Epithelial cell of esophagus (primary cell): ENCODE results near the gene GATAD2B.
A peak's percentile ranks its signal among the peaks of the same experiment; 100 is the strongest.

ENCODE experiments used
- DNase-seq: peaks from one replicate; pipeline ENCODE4 v3.0.0; 2010; ENCODE audit warnings: low read depth
- H3K4me3 ChIP-seq: 2 replicates; pipeline ENCODE4 v1.5.1; 2011; ENCODE audit warnings: mild to moderate bottlenecking, low read length, control low read depth
- TF ChIP-seq, protein P1 (sequence below): IDR thresholded peaks from 2 replicates; pipeline ENCODE4 v1.5.1; 2011; ENCODE audit warnings: low read depth, mild to moderate bottlenecking, low read length, control low read depth, inconsistent platforms; ENCODE audit not compliant: insufficient read depth; ENCODE audit errors: missing control alignments

The GATAD2B gene

DNA sequence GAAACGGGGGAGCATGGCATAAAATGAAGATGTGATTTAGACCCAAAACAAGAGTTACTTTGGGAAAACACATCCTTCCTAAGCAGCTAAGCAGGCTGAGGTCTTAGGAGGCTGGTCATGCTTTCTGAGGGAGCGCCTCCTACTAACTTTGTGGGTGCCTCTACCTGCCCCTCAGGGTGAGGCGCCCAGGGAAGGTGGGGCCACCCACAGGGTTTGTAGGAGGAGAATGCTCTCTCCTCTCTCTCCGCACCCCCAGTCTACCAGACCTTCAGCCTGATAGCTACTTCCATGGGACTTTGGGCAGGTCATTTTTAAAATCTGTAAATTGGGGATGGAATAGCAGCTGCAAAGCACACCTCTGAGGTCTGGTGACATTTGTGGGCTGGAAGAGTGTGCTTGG is 123.8 kb downstream of the GATAD2B start:
- no peak overlapping the region for H3K4me3 ChIP-seq
- TF ChIP-seq, protein P1, sequence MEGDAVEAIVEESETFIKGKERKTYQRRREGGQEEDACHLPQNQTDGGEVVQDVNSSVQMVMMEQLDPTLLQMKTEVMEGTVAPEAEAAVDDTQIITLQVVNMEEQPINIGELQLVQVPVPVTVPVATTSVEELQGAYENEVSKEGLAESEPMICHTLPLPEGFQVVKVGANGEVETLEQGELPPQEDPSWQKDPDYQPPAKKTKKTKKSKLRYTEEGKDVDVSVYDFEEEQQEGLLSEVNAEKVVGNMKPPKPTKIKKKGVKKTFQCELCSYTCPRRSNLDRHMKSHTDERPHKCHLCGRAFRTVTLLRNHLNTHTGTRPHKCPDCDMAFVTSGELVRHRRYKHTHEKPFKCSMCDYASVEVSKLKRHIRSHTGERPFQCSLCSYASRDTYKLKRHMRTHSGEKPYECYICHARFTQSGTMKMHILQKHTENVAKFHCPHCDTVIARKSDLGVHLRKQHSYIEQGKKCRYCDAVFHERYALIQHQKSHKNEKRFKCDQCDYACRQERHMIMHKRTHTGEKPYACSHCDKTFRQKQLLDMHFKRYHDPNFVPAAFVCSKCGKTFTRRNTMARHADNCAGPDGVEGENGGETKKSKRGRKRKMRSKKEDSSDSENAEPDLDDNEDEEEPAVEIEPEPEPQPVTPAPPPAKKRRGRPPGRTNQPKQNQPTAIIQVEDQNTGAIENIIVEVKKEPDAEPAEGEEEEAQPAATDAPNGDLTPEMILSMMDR: no peak
- no peak for DNase-seq

DNA sequence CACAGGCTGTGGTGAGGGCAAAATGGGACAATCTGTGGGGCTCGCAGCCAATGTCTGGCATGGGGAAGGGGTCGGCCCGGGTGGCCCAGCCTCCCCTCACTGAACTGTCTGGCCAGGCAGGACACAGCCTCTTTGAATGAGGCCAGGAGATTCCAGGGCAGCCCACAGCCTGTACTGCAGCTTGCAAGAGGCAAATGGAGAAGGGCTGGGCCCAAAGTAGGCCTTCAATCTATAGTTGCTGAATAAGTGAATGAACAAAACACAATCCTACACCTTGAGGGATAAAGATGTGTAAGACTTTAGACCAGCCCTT is 124.3 kb downstream of the GATAD2B start:
- no peak for DNase-seq
- no peak overlapping the region for H3K4me3 ChIP-seq
- TF ChIP-seq, protein P1: no peak

DNA sequence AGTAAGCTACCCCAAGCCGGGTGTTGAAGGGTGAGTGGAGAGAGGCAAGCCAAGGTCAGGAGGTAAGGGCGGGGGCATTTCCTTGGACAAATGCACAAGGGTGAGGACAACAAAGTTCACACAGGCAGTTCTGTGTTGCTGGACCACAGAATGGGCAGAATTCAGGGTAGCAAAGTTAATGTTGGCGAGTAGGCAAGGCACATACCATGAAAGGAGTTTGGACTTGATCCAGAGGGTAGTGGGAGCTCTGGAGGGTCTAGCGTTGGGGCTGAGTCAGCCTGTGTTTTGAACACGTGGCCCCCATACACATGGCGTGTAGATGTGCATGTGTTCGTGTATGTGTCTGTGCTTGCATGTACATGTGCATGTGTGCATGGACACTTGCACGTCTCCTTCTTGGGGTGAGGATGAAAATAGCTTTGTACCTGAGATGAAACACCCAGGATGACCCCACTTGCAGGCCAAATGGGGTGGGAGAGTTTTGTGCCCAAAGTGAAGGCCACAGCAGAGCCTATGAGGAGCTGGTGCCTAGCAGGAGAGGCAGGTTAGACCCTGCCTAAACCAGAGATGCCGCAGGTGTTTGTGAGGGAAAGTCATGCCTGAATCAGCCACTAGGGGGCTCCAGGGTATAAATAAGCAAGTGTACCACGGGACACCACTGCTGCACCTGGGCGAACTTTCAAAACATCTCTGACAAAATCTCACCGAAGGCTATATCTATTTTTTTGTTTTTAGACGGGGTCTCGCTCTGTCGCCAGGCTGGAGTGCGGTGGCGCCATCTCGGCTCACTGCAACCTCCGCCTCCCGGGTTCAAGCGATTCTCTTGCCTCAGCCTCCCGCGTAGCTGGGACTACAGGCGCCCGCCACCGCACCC is 125.7 kb downstream of the GATAD2B start:
- no peak overlapping the region for H3K4me3 ChIP-seq
- DNase-seq: peak; percentile 84
- TF ChIP-seq, protein P1: peak; percentile 83

DNA sequence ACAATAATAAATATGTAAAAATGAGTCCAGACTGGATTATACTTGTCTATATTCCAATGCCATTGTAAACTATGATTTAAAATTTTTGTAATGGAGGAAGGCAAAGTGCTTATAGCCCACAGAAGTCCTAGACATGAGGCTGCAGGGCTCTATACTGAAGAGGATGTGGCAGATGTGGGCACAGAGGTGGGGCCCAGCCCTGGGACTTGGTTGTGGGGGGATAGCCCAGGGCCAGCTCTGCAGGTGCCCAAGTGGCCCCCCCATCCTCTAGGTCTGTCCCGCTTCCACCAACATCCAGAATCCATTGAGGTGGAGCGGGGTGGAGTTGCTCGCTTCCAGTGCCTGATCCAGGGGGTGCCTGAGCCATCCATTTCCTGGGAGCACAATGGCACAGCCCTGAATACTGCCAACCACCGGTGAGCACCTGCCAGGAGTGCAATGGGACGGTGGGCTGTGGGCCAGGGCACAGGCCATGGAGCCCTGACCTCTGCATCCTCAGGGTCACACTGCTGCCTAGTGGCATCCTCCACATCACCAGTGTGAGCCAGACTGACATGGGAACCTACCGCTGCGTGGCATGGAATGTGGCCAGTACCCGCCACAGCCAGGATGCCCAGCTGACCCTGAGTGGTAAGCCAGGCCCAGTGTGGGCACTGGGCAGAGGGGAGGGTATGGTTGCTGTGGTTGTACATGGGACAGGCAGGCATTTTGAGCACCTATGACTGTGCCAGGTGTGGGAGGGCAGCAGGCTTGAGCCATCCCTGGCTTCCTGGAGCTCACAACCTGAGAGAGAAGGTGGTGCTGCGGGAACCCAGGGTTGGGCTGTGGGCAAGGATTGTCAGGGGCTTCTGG is 126.6 kb downstream of the GATAD2B start:
- H3K4me3 ChIP-seq: no peak overlapping the region
- TF ChIP-seq, protein P1: no peak
- DNase-seq: no peak

DNA sequence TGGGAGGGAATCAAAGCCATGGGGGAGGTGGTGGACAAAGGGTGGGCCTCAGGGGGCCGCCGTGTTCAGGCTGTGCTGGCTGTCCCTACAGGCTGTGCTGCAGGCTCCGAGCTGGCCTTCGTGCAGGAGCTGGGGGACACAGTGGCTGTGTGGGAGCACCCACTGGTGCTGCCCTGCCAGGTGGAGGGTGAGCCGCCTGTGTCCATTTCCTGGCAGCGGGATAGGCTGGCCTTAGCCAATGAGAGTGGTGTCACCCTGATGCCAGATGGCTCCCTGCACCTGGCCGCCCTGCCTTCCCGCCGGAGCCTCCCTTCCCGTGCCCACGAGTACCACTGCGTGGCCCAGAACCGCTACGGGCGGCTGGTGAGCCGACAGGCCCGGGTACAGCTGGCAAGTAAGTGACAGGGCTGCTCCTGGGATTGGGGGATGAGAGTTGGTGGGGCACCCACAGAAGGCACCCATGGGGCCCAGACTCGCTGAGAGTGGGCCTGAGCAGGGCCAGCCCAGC is 127.4 kb downstream of the GATAD2B start:
- TF ChIP-seq, protein P1: no peak
- no peak for DNase-seq
- no peak overlapping the region for H3K4me3 ChIP-seq

DNA sequence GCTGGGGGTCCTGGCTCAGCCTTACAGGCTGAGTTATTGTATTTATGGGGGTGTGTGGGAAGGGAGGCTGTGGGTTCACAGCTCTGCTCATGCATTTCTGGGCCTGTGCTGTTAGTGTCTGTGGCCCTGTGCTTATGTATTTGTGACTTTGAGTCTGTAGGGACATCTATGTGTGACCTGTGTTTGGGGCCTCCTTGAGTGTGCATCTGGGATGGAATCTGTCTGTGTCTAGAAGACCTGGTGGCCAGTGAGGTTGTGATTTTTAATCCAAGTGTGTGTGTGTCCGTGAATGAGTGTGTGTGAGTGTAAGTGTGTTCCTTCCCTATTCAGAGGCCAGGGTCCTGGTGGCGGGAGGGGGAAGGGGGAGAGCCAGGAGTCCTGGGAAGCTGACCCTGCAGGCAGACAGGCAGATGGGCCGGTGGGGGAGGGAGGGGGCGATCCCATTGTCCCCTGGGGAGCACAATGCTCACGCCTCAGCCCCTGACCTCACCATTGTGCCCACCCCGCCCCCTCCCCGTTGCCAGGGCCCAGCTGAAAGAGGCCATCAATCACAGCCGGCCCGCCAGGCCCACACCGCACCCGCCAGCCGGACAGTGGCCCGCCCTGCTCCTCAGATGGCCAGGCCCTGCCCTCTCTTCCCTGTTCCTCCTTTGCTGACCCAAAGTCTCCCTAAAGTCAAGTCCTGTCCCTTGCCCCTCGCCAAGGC is 128.0 kb downstream of the GATAD2B start:
- DNase-seq: no peak
- TF ChIP-seq, protein P1: no peak
- no peak overlapping the region for H3K4me3 ChIP-seq
